Left renal pelvis (tissue), 4 donors: ENCODE data around the gene INPP5A. TPM values are rescaled to one million over a fixed set of nuclear protein-coding genes. Genes with fewer than 3 reads are reported as not detected.
"Not testable (repeated sequence)": the region's sequence is repeated elsewhere in the genome, so short reads cannot be mapped to it uniquely, and the experiment has no call there.

ENCODE experiments used
- DNase-seq, 4 donors: peaks; one replicate each; pipeline ENCODE4 v3.0.0-alpha.2; 2013; ENCODE audit warnings: low read depth in 4 of 4, low spot score in 3 of 4
- polyA plus RNA-seq, 4 donors: library from polyadenylated mRNA; unstranded; fragments of 120-200 nt; gene quantifications; one replicate each; pipeline ENCODE4 v1.2.1, GENCODE V29; 2013; ENCODE audit not compliant: insufficient read length in 4 of 4

INPP5A gene, protein sequence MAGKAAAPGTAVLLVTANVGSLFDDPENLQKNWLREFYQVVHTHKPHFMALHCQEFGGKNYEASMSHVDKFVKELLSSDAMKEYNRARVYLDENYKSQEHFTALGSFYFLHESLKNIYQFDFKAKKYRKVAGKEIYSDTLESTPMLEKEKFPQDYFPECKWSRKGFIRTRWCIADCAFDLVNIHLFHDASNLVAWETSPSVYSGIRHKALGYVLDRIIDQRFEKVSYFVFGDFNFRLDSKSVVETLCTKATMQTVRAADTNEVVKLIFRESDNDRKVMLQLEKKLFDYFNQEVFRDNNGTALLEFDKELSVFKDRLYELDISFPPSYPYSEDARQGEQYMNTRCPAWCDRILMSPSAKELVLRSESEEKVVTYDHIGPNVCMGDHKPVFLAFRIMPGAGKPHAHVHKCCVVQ
- polyA plus RNA-seq, result 10 to 100 TPM; 29.0 to 40.2 (median 35.5) TPM

DNA sequence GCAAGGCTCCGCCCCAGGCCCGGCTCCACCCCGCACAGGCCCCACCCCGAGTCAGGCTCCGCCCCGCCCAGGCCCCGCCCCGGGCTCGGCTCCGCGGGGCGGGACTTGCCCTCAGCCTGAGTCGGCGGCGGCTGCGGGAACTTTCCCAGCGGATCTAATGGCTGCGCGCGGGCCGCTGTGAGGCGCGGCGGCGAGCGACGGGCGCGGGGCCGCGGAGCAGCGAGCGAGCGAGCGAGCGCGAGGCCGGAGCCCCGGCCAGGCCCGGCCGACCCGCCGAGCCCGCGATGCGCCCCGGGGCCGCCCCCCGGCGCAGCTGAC, at the start of gene INPP5A:
Gene INPP5A (plus strand): TSS at position 104 of the 318 bp plus-strand sequence. CDS start 310 bp downstream, outside the sequence.
- DNase-seq, result peak in 1 of 4 donors; percentile 98

DNA sequence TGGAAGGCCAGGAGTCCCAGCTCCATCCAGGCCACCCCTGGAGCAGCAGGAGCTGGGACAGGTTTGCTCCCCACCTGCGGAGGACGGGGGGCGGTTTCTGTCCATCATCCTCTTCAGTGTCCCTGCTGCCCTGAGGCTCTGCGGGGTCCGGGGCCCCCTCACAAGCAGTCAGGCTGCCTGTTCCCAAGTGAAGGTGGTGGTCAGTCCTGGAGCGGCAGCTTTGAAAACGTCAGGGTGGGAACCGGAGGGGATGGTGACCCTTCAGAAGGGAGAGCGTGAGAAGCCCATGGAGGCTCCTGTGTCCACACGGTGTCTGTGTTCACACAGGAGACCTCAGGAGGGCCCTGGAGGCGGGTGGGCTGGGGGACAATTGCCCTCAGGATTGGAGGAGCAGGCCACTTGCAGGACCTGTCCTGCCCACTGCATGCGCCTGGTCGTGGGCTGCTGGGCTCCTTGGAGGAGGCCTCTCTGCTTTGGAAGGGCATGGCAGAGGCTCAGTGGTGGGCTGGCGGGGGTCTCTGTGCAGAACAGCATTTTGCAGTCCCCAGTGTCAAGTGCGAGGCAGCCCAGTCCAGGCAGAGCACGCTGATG, 49.3 kb upstream of the INPP5A start:
- no peak for DNase-seq

DNA sequence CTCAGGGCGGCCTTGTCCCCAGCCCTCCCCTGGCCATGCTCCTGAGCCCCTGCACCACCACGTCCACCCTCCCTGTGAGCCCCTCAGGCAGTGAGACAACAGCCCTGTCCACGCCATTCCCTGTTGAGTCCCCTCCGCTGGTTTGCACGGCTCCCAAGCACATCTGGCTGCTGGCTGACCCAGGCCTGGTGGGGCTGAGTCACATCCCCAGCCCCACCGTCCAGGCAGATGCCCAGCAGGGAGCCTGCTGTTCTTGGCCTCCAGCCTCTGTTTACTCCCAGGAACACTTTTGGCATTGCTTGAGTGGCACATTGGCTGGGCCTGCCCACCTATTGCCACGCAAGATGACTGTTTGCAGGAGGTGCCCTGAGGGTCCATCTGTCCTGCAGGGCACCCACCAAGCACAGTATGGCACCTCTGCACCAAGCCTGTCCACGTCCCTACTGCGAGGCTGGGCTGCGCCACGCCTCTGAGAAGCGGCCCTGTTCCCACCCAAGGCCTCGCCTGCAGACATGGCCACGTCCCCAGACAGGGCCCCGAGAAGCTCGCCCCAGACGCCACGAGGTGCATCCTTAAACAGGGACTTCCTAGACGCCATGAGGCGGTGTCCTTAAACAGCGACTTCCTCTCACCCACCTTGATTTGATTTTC, 48.4 kb upstream of the INPP5A start:
- DNase-seq, result no peak

DNA sequence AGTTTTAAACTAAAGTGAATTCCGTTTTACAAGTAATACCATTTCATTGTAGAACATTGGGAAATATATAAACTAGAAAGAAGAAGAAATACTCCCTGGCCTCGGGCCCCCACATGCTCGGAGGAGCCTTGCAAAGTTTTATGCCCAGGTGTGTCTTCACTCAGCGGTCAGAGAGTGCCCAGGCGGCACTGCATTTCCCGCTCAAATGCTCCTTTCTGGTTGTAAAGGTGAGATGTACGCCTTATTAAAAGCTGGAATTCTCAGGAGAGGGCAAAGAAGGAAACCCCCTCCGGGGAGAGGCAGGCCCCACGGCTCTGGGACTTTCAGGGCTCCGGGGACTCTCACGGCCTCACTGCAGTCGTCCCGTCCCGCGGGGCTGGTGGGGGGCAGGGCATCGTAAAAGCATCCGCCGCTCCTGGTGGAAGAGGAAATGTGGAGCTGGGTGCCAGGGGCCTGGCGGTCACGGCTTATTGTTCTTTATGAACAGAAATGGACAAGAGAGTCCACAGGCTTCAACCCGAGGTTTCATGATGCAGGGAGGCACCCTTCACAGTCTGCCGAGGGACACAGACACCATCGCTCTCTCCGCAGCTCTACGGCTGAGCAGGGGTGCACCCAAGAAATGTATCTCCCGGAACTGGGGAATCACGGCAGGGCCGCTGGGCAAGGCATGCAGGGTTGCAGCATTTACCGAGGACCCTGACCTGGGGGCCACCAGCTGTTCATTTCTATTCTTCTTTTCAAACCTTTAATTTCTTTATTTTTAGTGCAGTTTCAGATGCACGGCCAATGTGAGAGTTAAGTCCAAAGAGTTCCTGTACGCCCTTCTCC, 47.7 kb upstream of the INPP5A start:
- DNase-seq, result no peak

DNA sequence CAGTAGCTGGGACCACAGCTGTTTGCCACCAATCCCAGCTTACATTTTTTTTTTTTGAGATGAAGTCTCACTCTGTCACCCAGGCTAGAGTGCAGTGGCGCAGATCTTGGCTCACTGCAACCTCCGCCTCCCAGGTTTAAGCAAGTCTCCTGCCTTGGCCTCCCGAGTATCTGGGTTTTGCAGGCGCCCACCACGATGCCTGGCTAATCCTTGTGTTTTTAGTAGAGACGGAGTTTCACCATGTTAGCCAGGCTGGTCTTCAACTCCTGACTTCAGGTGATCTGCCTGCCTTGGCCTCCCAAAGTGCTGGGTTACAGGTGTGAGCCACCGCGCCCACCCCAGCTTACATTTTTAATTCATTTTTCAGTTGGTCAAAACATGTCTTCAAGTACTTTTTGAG, 46.1 kb upstream of the INPP5A start:
- not testable (repeated sequence) for DNase-seq

DNA sequence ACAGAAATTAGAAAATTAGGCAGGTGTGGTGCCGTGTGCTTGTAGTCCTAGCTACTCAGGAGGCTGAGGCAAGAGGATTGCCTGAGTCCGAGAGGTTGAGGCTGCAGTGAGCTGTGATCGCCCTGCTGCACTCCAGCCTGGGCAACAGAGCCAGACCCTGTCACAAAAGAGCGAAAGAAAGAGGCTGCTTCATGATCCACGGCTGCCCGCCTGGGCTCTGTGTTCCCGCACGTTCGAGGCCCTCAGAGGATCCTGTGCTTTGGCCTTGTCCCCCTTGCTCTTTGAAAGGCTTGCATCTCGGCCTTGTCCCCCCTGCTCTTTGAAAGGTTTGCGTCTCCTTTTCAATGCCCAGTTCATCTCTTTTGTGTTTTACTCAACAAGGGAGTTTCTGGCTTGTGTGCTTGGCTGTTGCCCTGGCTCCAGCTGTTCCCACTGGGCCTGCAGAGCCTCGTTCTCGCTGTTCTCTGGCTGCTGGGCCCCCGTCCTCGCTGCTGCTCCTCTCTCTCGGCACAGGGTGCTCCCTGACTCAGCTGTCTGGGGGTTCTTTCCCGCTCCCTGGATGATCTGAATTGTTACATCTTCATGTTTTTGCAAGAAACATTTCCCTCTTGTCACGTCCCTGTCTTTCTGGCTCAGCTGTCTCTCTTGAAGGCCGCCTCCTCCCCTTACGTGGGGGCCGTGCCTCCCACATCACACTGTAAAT, 45.1 kb upstream of the INPP5A start:
- no peak for DNase-seq

DNA sequence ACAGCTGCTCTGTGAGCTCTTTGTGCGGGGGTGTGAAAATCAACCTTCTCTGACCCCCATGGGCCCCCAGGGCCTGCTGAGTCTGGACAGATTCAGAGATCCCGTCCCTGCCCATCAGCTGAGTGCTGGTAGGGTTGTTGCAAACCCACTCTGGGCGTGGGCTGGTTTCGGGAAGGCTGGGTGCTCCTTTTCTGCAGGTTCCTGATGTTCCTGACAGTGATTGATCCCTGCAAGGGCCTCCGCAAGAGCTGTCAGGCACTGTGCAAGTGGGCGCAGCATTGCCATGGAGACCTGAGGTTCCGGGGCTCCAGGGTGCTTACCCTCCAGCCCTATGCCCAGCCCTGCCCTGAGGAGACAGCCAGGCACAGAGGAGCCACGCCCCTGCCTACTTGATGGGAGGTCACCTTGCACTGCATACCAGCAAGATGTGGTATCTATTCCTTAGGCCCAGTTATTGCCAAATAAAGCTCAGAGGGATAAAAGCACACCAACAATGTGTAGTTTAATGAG, 44.3 kb upstream of the INPP5A start:
- DNase-seq, result no peak

DNA sequence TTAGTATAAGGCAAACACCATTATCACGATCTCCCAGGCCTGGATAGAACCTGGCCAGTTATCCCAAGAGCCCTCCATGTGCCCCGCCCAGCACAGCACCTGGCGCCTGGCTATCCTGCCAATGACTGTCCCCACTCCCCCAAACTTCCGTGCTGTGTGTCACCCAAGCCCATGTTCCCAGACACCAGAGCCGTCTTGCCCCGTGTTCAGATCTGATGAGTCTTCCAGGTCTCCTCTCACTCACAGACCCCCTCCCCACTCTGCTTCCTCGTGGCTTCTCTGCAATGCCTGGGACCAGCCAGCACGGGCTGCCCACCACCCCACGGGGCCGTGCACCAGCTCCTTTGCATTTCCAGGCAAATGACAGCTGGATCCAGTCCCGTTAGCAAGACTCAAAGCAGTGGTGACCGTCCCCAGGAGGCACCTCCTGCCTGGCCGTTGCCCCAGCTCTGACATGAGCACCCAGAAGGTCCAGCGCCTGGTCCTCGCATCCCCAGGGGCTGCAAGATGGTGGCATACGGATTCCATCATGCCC, 43.8 kb upstream of the INPP5A start:
- no peak for DNase-seq

DNA sequence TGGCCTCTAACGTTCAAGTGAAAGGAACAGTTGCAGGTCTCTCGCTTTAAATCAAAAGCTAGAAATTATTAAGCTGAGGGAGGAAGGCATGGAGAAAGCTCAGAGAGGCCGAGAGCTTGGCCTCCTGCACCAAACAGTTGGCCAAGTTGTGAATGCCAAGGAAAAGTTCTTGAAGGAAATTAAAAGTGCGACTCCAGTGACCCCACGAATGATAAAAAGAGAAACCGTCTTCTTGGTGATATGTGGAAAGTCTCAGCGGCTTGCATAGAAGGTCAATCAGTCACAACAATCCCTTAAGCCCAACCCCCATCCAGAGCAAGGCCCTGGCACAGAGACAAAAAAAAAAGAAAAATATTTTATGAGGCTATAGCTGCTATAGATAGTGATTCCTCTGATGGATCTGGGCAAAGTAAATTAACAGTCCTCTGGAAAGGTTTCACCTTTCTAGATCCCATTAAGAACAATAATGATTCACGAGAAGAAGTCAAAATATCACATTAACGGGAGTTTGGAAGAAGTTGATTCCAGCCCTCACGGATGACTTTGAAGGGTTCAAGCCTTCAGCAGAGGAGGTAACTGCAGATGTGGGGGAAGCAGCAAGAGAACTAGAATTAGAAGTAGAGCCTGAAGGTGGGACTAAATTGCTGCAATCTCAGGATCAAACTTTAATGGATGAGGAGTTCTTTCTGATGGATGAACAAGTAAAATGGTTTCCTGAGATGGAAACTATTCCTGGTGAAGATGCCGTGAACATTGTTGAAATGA, 42.5 kb upstream of the INPP5A start:
- DNase-seq, result no peak

DNA sequence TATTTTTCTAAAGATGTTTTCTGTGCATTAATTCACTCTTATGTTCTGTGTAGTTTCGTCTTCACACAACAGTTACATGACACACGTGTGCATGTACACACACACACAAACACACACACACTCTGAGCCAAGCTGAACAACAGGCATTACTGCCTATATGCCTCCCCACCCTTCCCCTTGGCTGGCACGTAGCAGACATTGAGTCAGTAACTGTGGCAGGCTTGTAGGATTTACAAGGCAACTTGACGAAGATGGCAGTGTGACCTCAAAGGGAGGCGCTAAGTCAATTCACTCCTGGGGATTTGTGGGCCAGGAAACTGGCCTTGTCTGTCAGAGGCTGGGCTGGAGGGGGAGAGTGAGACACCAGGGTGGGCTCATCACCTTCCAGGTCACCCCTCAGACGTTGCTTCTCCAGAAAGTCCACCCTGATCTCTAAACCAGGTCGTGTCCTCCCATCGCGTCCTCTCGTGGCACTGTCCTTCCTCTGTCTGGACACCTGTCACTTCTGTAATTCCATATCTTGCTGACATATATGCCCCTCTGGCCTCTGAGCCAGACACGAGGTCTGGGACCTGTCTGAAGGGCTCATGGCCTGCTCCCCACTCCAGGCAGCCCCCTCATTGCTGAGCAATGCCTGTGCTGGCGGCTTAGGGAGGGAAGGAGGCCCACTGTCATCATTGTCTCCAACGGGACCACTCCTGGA, 41.1 kb upstream of the INPP5A start:
- DNase-seq, result no peak

DNA sequence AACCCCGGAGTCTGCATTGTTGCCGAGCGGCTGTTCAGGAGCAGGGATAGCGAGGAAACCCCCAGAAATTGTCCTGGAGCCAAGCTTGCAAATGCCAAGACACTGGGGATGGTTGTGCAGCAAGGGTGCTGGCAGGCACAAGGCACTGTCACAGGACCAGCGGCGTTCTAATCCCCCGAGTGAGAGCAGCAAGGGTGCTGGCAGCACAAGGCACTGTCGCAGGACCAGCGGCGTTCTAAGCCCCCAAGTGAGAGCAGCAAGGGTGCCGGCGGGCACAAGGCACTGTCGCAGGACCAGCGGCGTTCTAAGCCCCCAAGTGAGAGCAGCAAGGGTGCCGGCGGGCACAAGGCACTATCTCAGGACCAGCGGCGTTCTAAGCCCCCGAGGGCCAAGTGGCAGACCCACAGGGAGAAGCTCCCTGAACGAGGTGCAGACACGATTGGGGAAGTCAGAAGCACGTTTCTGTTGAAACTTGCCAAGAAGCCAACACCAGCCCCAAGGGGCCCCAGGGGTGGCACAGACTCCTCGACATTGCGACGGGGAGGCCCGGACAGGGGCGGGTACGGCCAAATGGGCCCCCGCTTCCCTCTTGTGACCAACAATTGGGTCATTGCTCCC, 40.4 kb upstream of the INPP5A start:
- no peak for DNase-seq

DNA sequence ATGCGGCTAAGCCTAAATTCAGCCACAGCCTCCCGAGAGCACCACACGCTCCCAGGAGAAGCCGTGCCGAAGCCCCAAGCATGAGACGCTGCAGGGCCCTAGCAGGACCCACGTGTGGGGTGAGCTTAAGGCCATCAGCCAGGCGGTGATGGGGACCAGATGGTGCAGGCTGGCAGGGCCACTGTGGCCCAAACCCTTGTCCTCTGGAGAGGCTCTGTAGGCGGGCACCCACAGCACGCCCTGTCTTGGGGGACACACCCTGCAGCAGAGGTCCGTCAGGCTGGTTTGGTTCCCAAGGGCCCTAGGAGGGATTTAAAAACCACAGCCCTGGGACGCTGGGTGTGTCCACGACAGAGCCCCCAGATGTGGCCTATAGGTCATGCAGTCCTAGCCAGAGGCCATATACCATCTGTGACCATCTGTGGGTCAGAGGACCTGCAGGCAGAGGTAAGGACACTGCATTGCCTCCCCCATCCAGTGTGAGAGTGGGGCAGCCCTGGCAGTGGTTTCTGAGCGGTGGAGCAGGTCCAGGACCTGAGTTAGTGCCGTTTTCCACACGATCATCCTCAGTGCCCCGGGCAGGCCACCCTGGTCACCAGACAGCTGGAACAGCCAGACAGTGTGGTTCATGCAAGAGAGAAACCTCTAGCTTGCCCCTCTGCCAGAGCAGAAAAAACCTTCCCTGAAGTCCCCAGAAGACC, 39.6 kb upstream of the INPP5A start:
- no peak for DNase-seq

DNA sequence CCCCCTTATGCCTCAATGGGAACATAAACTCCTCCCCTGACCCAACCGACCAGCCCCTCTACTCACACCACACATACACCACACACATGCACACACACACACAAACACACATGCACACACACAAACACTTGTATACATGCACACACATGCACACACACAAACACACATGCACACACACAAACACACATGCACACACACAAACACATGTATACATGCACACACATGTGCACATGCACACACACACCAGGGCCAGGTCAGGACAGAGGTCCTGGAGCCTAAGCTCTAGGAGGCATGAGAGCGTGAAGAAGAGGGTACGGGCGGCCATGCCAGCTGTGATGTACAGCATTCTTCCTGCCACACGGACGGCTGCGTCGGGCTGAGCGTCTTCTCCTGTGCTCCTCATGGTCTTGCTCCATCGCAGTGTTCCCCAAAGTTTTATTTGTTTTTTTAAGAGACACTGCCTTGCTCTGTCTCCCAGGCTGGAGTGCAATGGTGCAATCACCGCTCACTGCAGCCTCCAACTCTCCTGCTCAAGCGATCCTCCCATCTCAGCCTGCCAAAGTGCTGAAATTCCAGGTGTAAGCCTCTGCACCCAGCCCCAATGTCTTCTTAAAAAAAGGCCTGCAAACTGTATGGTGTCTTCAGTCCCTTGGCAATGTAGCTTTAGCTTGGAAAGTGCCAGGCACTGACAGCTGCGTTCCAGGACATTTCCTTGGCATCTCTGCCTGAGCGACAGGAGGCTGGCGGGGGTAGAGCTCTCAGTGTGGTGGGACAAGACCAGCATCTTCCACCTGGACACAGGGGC, 38.8 kb upstream of the INPP5A start:
- no peak for DNase-seq

DNA sequence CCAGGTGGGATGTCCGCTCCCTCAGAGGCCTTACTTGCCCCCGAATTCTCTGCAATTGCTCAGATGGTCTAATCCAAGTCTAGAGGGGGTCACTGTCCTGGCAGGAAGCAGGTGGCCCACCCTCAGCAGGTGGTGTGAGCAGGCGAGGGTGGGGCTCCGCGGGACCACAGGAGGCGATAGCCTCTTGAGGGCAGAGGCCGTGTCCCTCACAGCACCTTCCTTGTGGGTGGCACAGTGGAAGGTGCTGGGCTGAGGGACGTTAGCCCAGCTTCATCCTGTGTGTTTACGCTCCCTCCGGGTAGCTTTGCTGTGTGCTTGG, 38.3 kb upstream of the INPP5A start:
- DNase-seq, result no peak

DNA sequence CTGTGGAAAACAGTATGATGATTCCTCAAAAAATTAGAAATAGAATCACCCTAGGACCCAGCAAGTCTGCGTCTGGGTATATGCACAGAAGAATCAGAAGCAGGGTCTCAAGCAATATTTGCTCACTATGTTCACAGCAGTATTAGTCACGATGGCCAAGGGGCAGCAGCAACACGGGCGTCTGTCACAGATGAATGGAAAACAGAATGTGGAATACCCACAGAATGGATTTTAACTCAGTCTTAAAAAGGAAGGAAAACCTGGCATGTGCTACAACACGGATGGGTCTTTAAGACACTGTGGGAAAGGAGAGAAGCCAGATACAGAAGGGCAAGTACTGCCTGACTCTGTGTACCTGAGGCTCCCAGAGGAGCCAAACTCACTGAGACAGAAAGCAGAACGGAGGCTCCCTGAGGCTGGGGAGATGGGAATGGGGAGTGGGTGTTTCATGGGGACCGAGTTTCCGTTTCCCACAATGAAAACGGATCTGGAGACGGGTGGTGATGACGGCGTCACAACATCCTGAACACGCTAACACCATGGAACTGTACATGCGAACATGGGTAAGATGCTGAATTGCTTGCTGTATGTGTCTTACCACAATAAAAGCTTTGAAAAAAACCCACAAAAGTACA, 36.7 kb upstream of the INPP5A start:
- DNase-seq, result no peak

DNA sequence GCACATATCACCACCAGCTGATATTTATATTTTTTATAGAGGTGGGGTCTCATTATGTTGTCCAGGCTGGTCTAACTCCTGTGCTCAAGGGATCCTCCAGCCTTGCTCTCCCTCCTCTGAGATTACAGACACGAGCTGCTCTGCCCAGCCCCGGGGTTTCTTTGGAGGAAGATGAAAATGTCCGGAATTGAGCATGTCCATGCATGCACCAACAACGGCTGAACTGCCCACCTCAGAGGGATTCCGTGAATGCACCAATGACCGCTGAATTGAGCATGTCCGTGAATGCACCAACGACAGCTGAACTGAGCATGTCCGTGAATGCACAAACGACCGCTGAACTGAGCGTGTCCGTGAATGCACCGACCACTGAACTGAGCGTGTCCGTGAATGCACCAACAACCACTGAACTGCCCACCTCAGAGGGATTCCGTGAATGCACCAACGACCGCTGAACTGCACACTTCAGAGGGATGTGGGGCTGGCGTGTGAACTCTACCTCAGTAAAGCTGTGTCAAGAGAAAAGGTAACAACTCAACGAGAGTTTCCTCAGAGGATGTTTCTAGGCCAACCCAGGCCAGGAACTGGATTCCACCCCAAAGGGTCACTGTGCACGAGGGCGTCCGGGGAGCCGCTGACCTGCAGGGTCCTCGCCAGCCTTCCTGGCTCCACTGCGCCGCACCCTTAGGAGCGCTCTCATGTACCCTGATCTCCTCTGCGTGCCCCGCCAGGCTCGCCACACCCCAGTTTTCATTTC, 34.9 kb upstream of the INPP5A start:
- no peak for DNase-seq
